HepG2 (cell line): Measurements from ENCODE around the gene RASGRP2. TPM values are rescaled to one million over a fixed set of nuclear protein-coding genes. Genes with fewer than 3 reads are reported as not detected.

Experiments used
- ATAC-seq: fragments of 200-7000 bp; cut with Tn5 transposase; 3 replicates; pipeline ENCODE4 v1.9.1; 2020; ENCODE audit warnings: mild to moderate bottlenecking, moderate library complexity
- BruUV-seq: library from RNA; stranded (reverse); fragments of 400-500 nt; replicated peaks from 2 replicates; lab custom pipeline; 2021; lab: Mats Ljungman, UMichigan
- CTCF ChIA-PET: fragments of 300-600 bp; formaldehyde crosslinking; extraction: SDS; loops from one replicate; lab custom pipeline; 2021; ENCODE audit warnings: low total read pairs, inconsistent platforms, low intra/inter-chr PET ratio; lab: Yijun Ruan, JAX
- POLR2A ChIA-PET: fragments of 350-600 bp; sonication (Branson Sonifier 250); formaldehyde crosslinking; loops from one replicate; lab custom pipeline; 2020; ENCODE audit warnings: antibody characterized with exemption, inconsistent platforms; lab: Yijun Ruan, JAX
- DNase-seq: peaks from one replicate; pipeline ENCODE4 v3.0.0-alpha.2; 2015; ENCODE audit warnings: low spot score
- FAIRE-seq: peaks from 3 replicates; lab custom pipeline; 2011; peaks lifted over from hg19 to GRCh38; lab: Jason Lieb, UNC
- H2AFZ ChIP-seq: one replicate; pipeline ENCODE4 v1.6.1; 2011; ENCODE audit warnings: low read length, inconsistent platforms
- H3K27ac ChIP-seq: fragments of 300-600 bp; 3 replicates; pipeline ENCODE4 v1.8.0; 2011; ENCODE audit warnings: mixed run types, mild to moderate bottlenecking, mixed read lengths, low read length, inconsistent platforms; ENCODE audit not compliant: insufficient read depth; ENCODE audit errors: extremely low read length
- H3K27me3 ChIP-seq, 2 experiments: fragments of 200-600 bp in 1 of 2; 2 replicates in 1 of 2; 3 replicates in 1 of 2; pipeline versions ENCODE4 v1.6.0 to v1.8.0; 2011; ENCODE audit warnings: low read length in 2 of 2, mild to moderate bottlenecking in 2 of 2, moderate library complexity in 2 of 2, inconsistent platforms in 1 of 2; ENCODE audit not compliant: insufficient read depth in 2 of 2, control insufficient read depth in 1 of 2
- H3K36me3 ChIP-seq, 2 experiments: fragments of 200-600 bp in 1 of 2; replicated peaks in 1 of 2; 2 replicates in 1 of 2; 3 replicates in 1 of 2; pipeline versions ENCODE4 v1.5.1 to v1.8.0; 2011; ENCODE audit warnings: low read length in 2 of 2, inconsistent platforms in 1 of 2; ENCODE audit not compliant: insufficient read depth in 2 of 2, control insufficient read depth in 1 of 2
- H3K4me1 ChIP-seq: 2 replicates; pipeline ENCODE4 v1.5.1; 2012; ENCODE audit warnings: low read length, inconsistent platforms; ENCODE audit not compliant: insufficient read depth
- H3K4me2 ChIP-seq: 2 replicates; pipeline ENCODE4 v1.6.0; 2011; ENCODE audit warnings: low read depth, low read length, inconsistent platforms
- H3K4me3 ChIP-seq, 3 experiments: fragments of 200-600 bp in 1 of 3; sonication (generic), shearing (Covaris generic) in 1 of 3; replicated peaks in 1 of 3; 2 replicates each; pipeline ENCODE4 v1.5.1; 2011 to 2016; ENCODE audit warnings: low read length in 3 of 3, inconsistent platforms in 2 of 3, low read depth in 2 of 3, mild to moderate bottlenecking in 2 of 3, control low read depth in 1 of 3, mixed read lengths in 1 of 3; ENCODE audit not compliant: insufficient read depth in 1 of 3
- H3K79me2 ChIP-seq: one replicate; pipeline ENCODE4 v1.6.1; 2011; ENCODE audit warnings: low read length, inconsistent platforms; ENCODE audit not compliant: insufficient read depth
- H3K9ac ChIP-seq: 2 replicates; pipeline ENCODE4 v1.6.0; 2011; ENCODE audit warnings: mild to moderate bottlenecking, low read depth, low read length, inconsistent platforms; ENCODE audit not compliant: insufficient read depth
- H3K9me3 ChIP-seq: 2 replicates; pipeline ENCODE4 v1.5.1; 2012; ENCODE audit warnings: mild to moderate bottlenecking, low read length
- H4K20me1 ChIP-seq: 2 replicates; pipeline ENCODE4 v1.6.0; 2011; ENCODE audit warnings: inconsistent platforms, mild to moderate bottlenecking, low read length, moderate library complexity; ENCODE audit not compliant: insufficient read depth
- ATF7 ChIP-seq, 2 experiments: fragments of 450-650 bp in 1 of 2; sonication (generic) in 1 of 2; formaldehyde crosslinking in 1 of 2; IDR thresholded peaks; 2 replicates each; pipeline versions ENCODE4 v1.4.0 to v1.6.1; 2016 to 2020; ENCODE audit warnings: antibody characterized with exemption in 1 of 2, mild to moderate bottlenecking in 1 of 2, missing genetic modification reagents in 1 of 2
- CREB1 ChIP-seq, 2 experiments: fragments of 450-650 bp in 1 of 2; IDR thresholded peaks; 2 replicates each; pipeline ENCODE4 v1.6.1; 2016 to 2017; ENCODE audit warnings: control low read depth in 1 of 2, mild to moderate bottlenecking in 1 of 2, missing compliant biosample characterization in 1 of 2, missing genetic modification characterization in 1 of 2
- ZBTB46 ChIP-seq: sonication (generic); formaldehyde crosslinking; IDR thresholded peaks from 2 replicates; pipeline ENCODE4 v1.4.0; 2020; ENCODE audit warnings: mild to moderate bottlenecking, missing genetic modification reagents, borderline replicate concordance
- ZMYM4 ChIP-seq: sonication (generic); formaldehyde crosslinking; IDR thresholded peaks from 2 replicates; pipeline ENCODE4 v1.8.1; 2023; ENCODE audit warnings: mild to moderate bottlenecking, missing genetic modification reagents
- whole genome bisulfite sequencing: methylation state at CpG from one replicate; pipeline ENCODE4 v1.1.6; 2017; ENCODE audit warnings: low lambda C conversion rate; 5-methylcytosine and 5-hydroxymethylcytosine counted together
- in situ Hi-C: cut with HindIII; loops from 2 replicates; pipeline ENCODE4 v1.10.0; 2017; ENCODE audit warnings: low pct_unique_long_range_greater_than_20kb; ENCODE audit not compliant: extremely low pct_ligation_motif_present
- intact Hi-C: fragments of 100-400 bp; cut with micrococcal nuclease; formaldehyde crosslinking; loops from one replicate; pipeline ENCODE4 v1.10.0; 2022; ENCODE audit not compliant: unreplicated experiment
- polyA plus RNA-seq, 8 experiments: library from polyadenylated mRNA; depleted of rRNA in 3 of 8; stranded (reverse) in 7 of 8; unstranded in 1 of 8; fragments of >200 nt; fragmentation: Illumina TruSeq in 4 of 8; extraction: Trizol in 4 of 8; gene quantifications; 2 replicates each; pipeline versions ENCODE4 v1.2.1 to v1.2.3, GENCODE V29; 2011 to 2016; ENCODE audit warnings: low read depth in 4 of 8, missing spikeins in 1 of 8, mixed read lengths in 1 of 8; ENCODE audit not compliant: insufficient read depth in 1 of 8
- total RNA-seq, 5 experiments: library from RNA; depleted of rRNA; stranded (reverse); fragments of >200 nt; fragmentation: Illumina TruSeq; extraction: Trizol; gene quantifications; 2 replicates each; pipeline ENCODE4 v1.2.3, GENCODE V29; 2016; ENCODE audit warnings: low read depth in 1 of 5
- TF ChIP-seq, protein P1 (sequence below): IDR thresholded peaks from 2 replicates; pipeline ENCODE4 v1.6.1; 2016; ENCODE audit warnings: low read depth, missing genetic modification reagents, missing compliant biosample characterization

Gene RASGRP2
- total and polyA plus RNA-seq, 2 of the 13 experiments (the other 11 are each of a cell fraction or from before 2014, with no cell fraction given), result 0.61 TPM; not detected in 1

DNA sequence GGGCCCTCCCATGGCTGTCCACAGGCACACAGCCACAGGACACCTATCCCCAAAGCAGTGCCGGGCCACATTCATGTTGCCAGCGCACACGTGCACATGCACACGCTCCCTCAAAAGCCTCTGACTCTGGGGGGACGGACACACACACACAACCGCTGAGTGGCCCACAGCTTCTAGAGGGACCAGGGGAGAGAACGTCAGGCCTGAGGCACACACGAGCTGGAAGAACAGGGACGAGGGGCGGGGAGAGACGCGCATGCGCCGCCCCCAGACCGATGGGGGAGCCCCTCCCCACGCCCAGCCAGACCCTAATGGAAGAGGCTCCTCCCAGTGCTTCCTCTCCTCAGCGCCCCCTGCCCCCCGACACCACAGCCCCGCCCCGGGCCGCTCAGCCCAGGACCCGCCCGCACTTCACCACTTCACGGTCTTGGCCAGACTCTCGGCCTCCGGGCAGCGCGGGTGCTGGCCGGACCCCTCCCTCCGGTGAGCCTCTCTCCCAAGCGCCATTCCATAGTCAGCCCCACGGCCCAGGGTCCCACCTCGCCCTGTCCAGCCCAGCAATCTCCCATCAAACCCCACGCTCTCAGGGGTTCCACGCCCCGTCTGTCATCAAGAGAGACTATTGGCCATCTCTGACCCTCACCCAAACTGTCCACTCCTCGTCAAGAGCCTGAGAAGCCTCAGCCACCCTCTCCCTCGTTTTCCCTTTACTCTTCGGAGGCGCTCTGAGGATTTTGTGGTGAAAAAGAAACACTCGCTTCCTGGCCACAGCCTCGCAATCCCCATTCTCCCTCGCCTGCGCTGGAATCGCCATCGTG lies 32.6 kb downstream of the RASGRP2 start (continued):
- TF ChIP-seq, protein P1, sequence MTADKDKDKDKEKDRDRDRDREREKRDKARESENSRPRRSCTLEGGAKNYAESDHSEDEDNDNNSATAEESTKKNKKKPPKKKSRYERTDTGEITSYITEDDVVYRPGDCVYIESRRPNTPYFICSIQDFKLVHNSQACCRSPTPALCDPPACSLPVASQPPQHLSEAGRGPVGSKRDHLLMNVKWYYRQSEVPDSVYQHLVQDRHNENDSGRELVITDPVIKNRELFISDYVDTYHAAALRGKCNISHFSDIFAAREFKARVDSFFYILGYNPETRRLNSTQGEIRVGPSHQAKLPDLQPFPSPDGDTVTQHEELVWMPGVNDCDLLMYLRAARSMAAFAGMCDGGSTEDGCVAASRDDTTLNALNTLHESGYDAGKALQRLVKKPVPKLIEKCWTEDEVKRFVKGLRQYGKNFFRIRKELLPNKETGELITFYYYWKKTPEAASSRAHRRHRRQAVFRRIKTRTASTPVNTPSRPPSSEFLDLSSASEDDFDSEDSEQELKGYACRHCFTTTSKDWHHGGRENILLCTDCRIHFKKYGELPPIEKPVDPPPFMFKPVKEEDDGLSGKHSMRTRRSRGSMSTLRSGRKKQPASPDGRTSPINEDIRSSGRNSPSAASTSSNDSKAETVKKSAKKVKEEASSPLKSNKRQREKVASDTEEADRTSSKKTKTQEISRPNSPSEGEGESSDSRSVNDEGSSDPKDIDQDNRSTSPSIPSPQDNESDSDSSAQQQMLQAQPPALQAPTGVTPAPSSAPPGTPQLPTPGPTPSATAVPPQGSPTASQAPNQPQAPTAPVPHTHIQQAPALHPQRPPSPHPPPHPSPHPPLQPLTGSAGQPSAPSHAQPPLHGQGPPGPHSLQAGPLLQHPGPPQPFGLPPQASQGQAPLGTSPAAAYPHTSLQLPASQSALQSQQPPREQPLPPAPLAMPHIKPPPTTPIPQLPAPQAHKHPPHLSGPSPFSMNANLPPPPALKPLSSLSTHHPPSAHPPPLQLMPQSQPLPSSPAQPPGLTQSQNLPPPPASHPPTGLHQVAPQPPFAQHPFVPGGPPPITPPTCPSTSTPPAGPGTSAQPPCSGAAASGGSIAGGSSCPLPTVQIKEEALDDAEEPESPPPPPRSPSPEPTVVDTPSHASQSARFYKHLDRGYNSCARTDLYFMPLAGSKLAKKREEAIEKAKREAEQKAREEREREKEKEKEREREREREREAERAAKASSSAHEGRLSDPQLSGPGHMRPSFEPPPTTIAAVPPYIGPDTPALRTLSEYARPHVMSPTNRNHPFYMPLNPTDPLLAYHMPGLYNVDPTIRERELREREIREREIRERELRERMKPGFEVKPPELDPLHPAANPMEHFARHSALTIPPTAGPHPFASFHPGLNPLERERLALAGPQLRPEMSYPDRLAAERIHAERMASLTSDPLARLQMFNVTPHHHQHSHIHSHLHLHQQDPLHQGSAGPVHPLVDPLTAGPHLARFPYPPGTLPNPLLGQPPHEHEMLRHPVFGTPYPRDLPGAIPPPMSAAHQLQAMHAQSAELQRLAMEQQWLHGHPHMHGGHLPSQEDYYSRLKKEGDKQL (CRISPR knock-in tag), result no peak

DNA sequence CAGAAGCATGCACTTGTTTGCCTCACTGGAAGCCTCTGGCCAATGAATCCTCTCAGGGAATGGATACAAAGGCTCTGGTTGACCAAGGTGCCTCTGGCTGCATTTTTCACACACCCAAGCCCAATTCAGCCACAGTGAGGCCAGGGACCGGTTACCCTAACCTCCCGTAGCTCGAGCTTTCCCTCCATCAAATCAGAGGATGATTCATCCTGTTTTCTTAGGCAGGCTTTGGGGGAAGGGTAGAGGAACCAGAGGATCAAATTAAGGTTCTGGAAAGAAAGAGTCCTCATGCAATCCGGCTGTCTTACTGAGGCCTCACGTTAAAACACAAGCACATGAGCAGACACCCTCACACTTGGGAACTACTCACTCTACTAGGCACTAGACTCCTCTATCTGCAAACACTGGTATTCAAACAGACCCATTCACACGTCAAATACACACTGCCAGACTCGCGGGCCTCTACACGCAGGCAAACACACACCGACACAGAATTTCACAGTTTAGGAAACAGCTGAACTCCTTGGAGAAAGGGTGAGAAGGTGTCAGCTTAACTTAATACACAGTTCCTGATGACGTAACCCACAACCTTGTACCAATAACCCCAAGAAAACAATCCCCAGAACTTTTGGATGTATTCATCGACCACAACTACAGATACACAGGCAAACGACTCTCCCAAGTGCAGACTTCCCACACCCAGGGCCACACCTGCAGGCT lies 33.4 kb downstream of the RASGRP2 start:
- Histone ChIP-seq H4K20me1 (no peaks in the 10 kb centered on the region), H3K79me2 (no peaks in the 10 kb centered on the region), H3K9ac (no peak overlapping the region), H3K27me3 (peaks cover 5 to 43% of the 10 kb centered on the region in 2 experiments; a peak in 4 of 5 replicates), H3K27ac (no peak overlapping the region), H3K4me2 (no peak overlapping the region), H2AFZ (no peak overlapping the region), H3K9me3 (no peaks in the 10 kb centered on the region), H3K4me3 (no peak overlapping the region), H3K36me3 (no peaks in the 10 kb centered on the region), H3K4me1 (peaks cover 5% of the 10 kb centered on the region; the same call in 1 of the 2 replicates)
- BruUV-seq, result no TSS peak
- 18% methylated on average over 12 of the region's 13 CpGs for WGBS
- ATAC-seq (no peak; the same call in 2 of the 3 replicates), DNase-seq (no peak), FAIRE-seq (no peak)
- POLR2A ChIA-PET, result no interaction called here
- intact Hi-C loops, result no loop called here
- TF ChIP-seq ZMYM4 (CRISPR knock-in tag), result no peak
- no peak for TF ChIP-seq ZBTB46 (CRISPR knock-in tag)
- peak; percentile 93 for TF ChIP-seq ATF7 (IDR thresholded peaks at IDR 0.05)
- no peak for TF ChIP-seq ATF7 (CRISPR knock-in tag; IDR thresholded peaks at IDR 0.05)
- peak; percentile 70 for TF ChIP-seq CREB1 (IDR thresholded peaks at IDR 0.05)
- no peak for TF ChIP-seq CREB1 (CRISPR knock-in tag; IDR thresholded peaks at IDR 0.05)
- in situ Hi-C loops, result no loop called here
- CTCF ChIA-PET, result no interaction called here
